GM12873 (cell line): ENCODE data around the gene KLC4.

Experiments used
- CTCF ChIP-seq: IDR thresholded peaks from 2 replicates; pipeline ENCODE4 v1.5.1; 2012; ENCODE audit warnings: low read depth, mild to moderate bottlenecking, moderate library complexity, low read length, control low read depth; ENCODE audit not compliant: insufficient read depth; ENCODE audit errors: missing control alignments

The KLC4 gene

DNA sequence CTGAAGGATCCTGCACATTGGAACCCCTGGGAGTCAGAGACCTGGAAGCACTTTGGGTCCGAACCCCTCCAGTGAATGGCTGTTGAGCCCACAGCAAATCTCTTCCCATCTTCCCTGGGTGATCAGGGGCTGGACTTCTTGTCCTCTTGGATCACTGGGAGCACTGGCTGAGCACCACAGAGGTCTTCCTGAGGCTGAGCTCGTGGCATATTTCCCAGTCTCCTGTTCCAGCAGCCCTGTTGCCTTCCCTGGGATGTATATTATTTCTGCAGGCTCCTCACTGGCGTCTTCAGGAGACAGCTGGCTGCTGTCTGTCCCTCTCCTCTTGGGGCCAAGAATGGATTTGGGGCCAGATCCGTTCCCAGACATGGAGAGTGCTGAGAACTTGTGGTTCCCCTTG is 60.1 kb downstream of the KLC4 start:
- no peak for TF ChIP-seq CTCF

- TF ChIP-seq CTCF: no peak
Measured at GRCh38 chr6:43120101-43120763, 60.8 kb downstream of the KLC4 start.

DNA sequence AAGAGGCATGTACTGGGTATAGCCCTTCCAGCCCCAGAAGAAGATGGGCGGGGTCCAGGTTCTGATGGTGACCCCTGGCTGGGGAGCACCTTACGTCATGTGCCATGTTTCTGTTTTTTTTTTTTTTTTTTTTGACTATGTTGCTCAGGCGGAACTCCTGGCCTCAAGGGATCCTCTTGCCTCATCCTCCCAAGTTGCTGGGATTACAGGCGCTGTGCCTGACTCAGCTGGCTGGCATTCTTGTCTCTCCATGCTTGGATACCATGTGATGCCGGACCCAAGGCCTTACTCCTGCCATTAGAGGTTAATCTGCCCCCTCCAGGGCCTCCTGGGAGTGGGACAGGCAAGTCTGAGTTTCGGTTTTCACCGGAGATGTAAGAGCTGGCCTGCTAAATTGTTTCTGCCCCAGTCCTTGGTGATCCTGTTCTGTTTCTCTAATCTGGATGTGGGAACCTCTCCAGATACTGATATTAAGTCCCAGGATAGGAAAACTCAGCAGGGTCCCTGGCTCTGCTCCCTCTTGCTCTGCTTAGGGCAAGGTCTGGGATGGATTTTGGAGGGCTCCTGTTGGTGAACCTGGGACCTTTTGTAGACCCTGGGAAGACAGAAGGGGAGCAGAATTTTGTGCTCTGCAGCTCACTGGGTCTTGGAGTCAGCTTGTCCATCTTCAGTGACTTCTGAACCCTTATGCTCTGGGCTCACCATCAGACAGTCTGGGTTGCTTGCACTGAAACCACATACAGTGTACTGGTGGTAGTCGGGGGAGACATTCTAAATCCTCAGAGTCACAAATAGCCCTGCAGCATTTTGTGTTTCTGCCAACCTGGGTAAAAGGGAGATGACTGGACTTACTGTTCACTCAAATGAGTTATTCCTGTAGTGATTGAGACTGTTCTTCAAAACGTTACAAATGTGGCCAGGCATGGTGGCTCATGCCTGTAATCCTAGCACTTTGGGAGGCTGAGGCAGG is 61.8 kb downstream of the KLC4 start:
- no peak for TF ChIP-seq CTCF

GRCh38 chr6:43122146-43122545 is 62.7 kb downstream of the KLC4 start:
- no peak for TF ChIP-seq CTCF

- TF ChIP-seq CTCF: no peak
Measured at GRCh38 chr6:43123461-43124314, 64.3 kb downstream of the KLC4 start.

GRCh38 chr6:43124481-43124880 is 65.0 kb downstream of the KLC4 start:
- TF ChIP-seq CTCF: no peak
